ENCODE measurements around the gene CDHR2.
"Not testable (repeated sequence)": the region's sequence is repeated elsewhere in the genome, so short reads cannot be mapped to it uniquely, and the experiment has no call there.

Gene CDHR2

GRCh38 chr5:176542135-176542595 is 7.0 kb upstream of the CDHR2 start:
- DNase-seq (ENCODE audit: low read depth), result no peak

GRCh38 chr5:176542596-176543427 is 6.3 kb upstream of the CDHR2 start:
- no peak for DNase-seq (ENCODE audit: low read depth)

- DNase-seq (ENCODE audit: low read depth), result peak; percentile 55
Measured at GRCh38 chr5:176543428-176544182, 5.5 kb upstream of the CDHR2 start.

- no peak for DNase-seq (ENCODE audit: low read depth)
Measured at GRCh38 chr5:176545388-176545736, 3.8 kb upstream of the CDHR2 start.

- DNase-seq (ENCODE audit: low read depth), result no peak
Measured at GRCh38 chr5:176545737-176546509, 3.2 kb upstream of the CDHR2 start.

- DNase-seq (ENCODE audit: low read depth), result no peak
Measured at GRCh38 chr5:176547802-176548201, 1.3 kb upstream of the CDHR2 start.

GRCh38 chr5:176549871-176550270 is 729 bp downstream of the CDHR2 start:
- no peak for DNase-seq (ENCODE audit: low read depth)

GRCh38 chr5:176550275-176550831 is 1.2 kb downstream of the CDHR2 start:
- no peak for DNase-seq (ENCODE audit: low read depth)

- not testable (repeated sequence) for DNase-seq (ENCODE audit: low read depth)
Measured at GRCh38 chr5:176550937-176551336, 1.8 kb downstream of the CDHR2 start.

- no peak for DNase-seq (ENCODE audit: low read depth)
Measured at GRCh38 chr5:176552332-176552869, 3.3 kb downstream of the CDHR2 start.

GRCh38 chr5:176553260-176554085 is 4.3 kb downstream of the CDHR2 start:
- DNase-seq (ENCODE audit: low read depth), result no peak

GRCh38 chr5:176557846-176558245 is 8.7 kb downstream of the CDHR2 start:
- no peak for DNase-seq (ENCODE audit: low read depth)

GRCh38 chr5:176559683-176560082 is 10.5 kb downstream of the CDHR2 start:
- no peak for DNase-seq (ENCODE audit: low read depth)

GRCh38 chr5:176560364-176560763 is 11.2 kb downstream of the CDHR2 start:
- no peak for DNase-seq (ENCODE audit: low read depth)

GRCh38 chr5:176561259-176561658 is 12.1 kb downstream of the CDHR2 start:
- DNase-seq (ENCODE audit: low read depth), result no peak

- DNase-seq (ENCODE audit: low read depth), result no peak
Measured at GRCh38 chr5:176562189-176562588, 13.0 kb downstream of the CDHR2 start.

GRCh38 chr5:176564002-176564401 is 14.9 kb downstream of the CDHR2 start:
- no peak for DNase-seq (ENCODE audit: low read depth)

- DNase-seq (ENCODE audit: low read depth), result no peak
Measured at GRCh38 chr5:176565760-176566288, 16.7 kb downstream of the CDHR2 start.

GRCh38 chr5:176568657-176569056 is 19.5 kb downstream of the CDHR2 start:
- no peak for DNase-seq (ENCODE audit: low read depth)

GRCh38 chr5:176570044-176570443 is 20.9 kb downstream of the CDHR2 start:
- DNase-seq (ENCODE audit: low read depth), result no peak
